Dermis microvascular lymphatic vessel endothelial cell (primary cell): Measurements from ENCODE around the gene KIAA0586. TPM values are rescaled to one million over a fixed set of nuclear protein-coding genes. Genes with fewer than 3 reads are reported as not detected.
A peak's percentile ranks its signal among the peaks of the same experiment; 100 is the strongest.
"Not testable (repeated sequence)": the region's sequence is repeated elsewhere in the genome, so short reads cannot be mapped to it uniquely, and the experiment has no call there.

Experiments used
- DNase-seq, 2 donors: peaks; one replicate each; pipeline versions ENCODE4 v3.0.0 to v3.0.0-alpha.2; 2010; ENCODE audit warnings: low read depth in 2 of 2
- total RNA-seq: library from RNA; depleted of rRNA; stranded (reverse); fragments of >200 nt; gene quantifications from 2 replicates; pipeline ENCODE4 v1.2.1, GENCODE V29; 2014

The KIAA0586 gene
- total RNA-seq, 1 donor from 2014 or later: 17.1 TPM

DNA sequence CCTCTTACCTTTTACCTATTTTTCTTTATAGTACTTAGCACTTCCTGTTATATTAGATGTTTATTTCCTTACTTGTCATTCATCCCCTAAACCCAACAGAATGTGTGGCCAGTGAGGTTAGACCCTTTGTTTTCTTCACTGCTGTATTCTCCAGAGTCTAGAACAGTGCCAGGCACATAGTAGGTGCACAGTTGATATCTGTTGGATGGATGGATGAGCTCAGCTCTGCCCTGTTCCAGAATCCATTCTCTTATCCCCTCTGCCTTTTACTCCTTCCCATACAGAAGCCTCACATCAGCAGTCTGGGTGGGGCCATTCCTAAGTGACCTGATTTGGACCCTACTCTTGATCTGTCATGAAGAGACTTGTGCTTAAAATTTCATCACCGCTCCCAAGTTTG, 115.7 kb downstream of the KIAA0586 start:
- no peak for DNase-seq

DNA sequence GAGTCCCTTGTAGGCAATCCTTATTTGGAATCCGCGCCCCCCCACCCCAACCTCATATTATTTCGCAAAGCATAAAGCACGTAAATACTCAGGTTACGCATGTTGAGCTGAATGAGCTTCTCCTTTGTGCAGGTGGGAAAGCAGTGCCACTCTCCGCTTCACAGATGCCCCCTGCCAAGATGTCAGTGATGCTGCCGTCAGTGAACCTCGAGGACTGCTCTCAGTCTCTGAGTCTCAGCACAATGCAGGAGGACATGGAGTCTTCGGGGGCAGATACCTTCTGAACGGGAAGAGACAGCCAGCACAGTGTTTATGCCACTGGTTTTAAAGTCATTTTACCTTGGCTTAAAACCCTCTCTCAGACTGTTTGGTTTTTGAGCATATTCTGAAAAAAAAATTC, 120.1 kb downstream of the KIAA0586 start:
- no peak for DNase-seq

DNA sequence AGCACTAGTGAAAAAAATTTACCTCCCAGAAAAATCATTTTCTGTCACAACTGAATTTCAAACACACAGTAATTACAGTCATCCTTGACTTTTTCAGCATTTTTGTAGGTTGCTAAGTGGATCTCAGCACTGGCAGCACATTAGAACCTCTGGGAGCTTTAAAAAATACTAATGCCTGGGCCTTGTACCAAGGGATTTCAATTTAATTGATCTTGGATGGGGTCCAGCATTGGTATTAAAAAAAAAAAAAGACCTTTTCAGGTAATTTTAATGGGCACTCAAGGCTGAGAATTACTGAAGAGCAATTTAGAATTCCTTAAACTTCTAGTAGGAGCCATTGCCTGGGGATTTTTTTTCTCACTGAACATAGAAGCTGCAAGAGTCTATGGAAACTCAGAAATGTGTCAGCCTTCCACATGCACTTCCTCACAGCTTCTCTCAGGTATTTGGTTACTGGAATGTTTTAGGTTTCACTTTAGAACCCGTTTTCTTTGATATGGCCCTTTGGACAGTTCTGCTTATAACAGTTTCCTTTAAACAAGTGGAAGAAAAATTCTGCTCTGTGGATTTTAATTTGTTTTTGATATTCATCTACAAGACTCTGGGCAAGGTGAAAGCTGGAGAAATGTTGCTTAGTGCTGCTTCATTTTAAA, 121.7 kb downstream of the KIAA0586 start:
- no peak for DNase-seq

DNA sequence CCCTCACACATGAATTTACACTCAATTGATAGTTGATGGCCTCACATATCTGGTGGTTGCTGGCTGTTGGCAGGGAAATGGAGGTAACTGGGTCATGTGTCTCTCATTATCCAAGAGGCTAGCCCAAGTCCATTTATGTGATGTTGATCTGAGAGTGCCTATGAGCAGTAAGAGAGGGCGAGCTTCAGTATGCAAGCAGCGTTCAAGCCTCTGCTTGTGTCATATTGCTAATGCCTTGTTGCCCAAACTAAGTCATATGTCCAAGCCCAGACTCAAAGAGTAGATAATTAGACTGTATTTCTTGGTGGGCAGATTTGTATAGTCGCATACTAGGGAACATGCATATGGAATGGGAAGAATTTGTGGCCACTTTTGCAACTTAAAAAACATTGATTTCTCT, 126.4 kb downstream of the KIAA0586 start:
- DNase-seq: no peak

DNA sequence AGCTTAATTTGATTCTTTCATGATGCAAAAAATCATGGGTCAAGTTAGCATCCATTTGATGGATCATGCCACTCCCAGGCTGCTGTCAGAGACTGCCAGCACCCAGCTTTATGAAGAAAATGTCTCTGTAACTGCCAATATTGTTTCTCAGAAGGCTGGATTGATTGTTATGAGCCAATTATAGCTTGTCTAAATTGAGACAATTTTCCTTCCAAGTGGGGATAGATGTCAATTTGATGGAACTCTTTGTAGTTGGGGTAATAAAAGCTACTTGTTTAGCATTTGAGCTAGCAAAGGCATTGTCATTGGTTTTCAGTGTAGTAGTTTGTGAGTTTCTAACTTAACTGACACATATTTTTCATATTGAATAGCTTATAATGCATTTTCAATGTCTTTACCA, 128.1 kb downstream of the KIAA0586 start:
- DNase-seq: no peak

DNA sequence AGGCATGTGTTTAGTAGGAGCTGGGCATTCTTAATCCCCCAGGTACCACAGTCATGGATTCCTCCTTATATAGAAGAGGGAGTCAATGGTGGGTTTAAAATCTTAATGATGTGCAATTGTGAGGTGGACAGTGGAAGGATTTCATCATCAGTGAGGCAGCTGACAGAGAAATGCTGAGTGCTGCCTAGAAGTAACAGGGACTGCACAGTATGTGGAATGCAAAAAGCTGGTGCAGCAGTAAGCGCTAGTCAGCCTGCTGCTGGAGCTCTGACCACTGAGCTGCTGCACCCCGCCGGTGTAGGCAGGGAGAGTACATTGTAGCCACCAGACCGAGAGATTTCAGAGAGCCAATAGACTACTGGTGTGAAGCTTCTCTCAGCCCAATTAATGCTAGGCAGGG, 129.7 kb downstream of the KIAA0586 start:
- no peak for DNase-seq

DNA sequence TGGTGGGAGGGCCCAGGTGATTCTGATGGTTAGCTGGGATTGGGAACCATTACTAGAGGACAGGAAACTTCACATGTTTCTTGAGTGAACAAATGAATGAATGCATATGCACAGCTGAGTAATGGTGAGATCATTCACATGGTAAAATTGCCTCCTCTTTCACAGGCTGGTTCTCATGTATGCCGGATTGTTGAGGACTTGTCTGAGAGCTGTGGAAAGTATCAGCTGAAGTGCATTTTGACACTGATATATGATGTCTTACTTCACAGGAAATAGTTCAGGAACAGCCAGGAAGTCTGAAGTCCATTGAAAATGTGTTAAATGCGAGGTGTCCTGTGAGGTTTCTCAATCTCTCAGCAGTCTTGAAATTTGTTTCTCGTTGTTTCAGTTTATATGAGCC, 132.7 kb downstream of the KIAA0586 start:
- peak in 1 of 2 donors; percentile 39 for DNase-seq

DNA sequence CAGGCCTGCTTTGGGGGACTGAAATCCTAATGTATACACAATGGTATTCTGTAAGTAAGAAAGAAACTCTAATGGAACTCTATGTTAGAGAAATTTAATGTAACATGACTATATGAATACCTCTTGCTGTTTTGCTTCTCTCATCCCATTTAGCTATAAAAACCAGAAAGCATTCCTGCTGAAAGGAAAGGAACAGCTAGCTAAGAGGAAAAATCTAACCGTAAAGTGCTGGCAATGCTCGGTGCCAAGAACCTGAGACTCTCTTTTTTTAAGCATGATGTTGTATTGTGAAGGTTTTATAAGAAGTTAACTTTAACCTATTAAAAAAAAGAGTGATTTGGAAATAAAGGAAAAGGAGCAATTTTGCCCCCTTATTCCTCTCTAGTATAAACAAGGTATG, 134.6 kb downstream of the KIAA0586 start:
- no peak for DNase-seq

DNA sequence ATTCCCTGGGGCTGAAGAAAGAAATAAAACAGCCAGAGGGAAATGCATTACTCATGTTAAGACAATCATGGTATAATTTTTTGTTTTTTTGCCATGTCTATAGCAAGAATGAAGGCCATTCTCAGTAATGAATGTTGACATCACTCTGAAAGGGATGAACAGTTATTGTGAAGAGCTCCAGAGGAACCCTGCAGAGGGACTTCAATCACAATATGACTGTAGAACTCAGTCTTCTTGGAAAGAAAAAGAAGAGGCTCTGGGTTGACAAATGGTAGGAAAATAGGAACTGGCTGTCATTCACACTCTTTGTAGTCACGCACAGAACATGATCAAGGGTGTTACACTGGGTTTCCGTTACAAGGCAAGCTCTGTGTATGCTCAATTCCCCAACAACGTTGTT, 136.5 kb downstream of the KIAA0586 start:
- DNase-seq: no peak

DNA sequence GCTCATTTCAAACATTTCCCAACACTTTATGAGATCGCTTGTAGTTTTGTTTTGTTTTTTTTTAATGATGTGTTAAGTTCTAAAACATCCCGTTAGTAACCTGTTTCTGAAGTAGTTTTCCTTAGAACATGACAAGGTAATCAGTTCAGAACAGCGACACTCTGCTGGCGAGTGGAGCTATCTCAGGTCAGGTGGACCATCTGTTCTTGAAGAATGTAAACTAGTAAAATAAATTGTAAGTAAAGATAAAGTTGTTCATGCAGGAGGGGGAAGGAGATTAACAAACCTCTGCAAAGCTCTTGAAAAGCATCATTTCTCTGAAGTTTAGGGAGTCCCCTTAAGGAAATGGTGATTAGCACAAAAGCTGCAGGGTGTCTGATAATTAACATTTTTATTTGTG, 138.3 kb downstream of the KIAA0586 start:
- DNase-seq: no peak

DNA sequence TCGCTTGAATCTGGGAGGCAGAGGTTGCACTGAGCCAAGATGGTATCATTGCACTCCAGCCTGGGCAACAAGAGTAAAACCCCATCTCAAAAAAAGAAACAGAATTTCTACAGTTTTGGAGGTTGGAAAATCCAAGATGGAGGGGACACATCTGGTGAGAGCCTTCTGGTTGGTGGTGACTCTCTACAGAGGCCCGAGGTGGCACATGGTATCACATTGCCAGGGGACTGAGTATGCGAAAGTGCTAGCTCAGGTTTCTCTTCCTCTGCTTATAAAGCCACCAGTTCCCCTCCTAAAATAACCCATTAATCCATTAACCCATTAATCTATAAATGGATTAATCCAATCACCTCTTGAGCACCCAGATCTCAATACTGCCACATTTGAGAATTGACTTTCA, 139.5 kb downstream of the KIAA0586 start:
- DNase-seq: no peak

DNA sequence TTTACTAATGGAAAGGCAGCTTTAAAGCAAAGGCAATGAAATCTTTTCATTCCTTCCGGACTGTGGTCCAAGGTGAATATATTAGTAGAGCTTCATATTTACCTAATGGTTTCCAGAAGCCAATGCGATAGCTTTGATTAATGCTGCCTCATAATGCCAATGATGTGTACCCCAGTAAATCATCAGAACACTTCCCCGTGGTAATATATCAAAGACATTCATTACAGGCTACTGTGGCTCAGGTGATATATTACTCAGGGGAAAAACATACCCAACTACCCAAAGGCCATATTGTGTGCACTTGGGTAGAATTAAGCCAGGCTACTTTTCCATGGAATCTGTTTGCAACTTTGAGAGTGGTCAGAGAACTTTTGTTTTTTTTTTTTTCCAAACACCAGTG, 140.8 kb downstream of the KIAA0586 start:
- no peak for DNase-seq

DNA sequence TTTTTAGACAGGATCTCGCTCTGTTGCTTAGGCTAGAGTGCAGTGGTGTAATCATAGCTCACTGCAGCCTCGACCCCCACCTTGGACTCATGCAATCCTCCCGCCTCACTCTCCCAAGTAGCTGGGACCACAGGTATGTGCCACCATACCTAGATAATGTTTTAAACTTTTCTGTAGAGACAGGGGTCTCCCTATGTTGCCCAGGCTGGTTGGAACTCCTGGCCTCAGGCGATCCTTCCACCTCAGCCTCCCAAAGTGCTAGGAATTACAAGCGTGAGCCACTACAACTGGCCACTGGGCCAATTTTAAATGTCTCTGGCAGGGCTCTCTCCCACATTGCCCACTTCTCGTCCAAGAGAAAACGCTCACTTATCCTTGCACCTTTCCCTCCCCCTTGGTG, 143.7 kb downstream of the KIAA0586 start:
- no peak for DNase-seq

DNA sequence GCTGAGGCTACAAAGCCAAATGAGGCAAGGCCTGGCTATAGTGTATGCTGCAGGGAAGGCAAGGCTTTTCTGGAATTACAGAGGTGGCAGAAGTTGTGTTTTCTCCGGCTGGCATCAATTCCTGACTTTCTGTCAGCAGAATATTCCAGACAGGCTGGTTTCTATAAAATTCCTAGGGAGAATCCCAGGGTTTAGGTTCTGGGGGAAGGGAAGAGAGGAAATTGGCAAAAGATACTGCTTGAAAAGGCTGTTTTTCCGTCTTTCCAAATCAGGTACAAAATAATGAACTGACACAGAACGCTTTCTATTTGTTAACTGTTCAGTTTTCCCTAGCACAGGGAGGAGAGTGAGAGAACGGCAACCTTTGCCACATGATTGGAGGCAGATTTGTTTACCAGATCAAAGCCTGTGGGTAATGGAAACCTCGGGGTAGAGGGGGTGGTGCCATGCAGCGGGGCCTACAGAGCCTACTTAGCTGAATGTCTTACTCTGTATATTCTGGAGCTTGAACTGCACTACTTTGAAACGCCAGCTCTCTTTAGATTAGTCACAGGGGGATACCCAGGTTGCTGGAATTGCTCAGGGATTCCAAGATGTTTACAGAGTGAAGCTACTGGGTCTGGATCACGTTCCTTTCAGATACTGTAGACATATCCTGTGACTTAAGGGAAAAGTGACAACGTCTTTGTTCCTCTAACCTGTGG, 144.4 kb downstream of the KIAA0586 start:
- DNase-seq: no peak

DNA sequence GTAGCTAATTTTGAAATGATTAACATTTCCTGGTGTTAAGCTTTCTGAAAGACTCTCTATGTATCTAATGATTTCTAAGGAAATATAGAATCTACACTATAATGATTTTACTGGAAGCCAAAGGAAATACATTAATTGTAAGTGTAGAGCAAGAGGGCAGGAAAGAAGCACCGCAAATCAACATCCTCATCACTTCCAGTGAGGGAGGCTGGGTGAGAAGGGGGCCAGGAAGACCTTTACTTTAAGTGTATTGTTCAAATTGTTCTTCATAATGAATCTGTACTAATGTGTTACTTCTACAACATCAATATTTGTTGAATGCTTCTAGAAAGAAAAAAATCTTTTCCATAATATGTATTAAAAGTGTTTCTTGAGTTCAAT, 144.9 kb downstream of the KIAA0586 start:
- DNase-seq: no peak

DNA sequence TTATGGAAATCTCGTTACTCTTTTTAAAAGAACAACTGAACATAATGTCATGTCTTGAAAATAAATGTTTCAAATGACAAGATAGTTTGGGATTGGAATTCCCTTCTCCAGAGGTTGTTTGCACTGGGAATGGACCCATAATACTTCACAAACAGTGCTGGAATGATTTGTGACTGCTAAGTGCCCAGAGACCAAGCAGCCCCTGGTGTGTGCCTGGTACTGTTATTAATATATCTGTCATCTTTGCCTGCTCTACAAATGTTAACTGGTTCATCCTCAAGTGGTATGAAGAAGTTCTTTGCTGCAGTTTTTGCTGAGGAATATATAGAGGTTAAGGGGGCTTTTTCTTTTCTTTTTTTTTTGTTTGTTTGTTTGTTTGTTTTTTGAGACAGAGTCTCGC, 145.3 kb downstream of the KIAA0586 start:
- DNase-seq: no peak

DNA sequence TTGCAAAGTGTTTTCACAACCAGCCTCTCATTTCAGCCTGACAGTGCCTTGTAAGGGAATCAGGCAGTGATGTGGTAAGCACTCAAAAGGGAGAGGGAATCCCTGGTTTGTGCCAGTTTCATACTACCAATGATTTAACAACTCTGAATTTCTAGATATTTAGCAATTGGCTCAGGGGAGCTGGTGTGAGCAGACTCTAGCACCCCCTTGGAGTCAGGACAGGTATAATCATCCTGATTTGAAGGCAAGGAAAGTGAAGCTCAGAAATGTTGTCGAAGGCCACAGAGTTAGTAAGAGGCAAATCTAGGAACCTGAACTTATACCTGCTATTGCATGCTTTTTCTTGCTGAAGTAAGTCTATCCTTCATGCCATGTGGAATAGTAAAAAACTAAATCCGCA, 147.1 kb downstream of the KIAA0586 start:
- no peak for DNase-seq

DNA sequence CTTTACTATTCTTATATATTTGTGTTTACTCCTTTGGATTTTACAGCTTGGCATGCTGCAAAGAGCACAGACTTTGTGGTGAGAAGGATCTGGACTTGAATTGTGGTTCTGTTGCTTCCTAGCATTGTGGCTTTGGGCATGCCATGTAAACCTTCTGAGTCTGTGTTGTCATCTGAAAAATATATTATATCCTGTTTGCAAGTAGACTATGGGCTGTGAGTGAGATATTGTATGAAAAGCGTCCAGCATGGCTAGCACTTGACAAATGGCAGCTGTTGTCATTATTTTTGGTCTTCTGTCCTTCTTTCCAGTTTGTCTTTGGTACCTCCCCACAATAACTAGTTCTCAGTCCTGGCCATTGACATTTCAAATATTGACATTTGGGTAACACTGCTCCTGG, 148.4 kb downstream of the KIAA0586 start:
- no peak for DNase-seq

DNA sequence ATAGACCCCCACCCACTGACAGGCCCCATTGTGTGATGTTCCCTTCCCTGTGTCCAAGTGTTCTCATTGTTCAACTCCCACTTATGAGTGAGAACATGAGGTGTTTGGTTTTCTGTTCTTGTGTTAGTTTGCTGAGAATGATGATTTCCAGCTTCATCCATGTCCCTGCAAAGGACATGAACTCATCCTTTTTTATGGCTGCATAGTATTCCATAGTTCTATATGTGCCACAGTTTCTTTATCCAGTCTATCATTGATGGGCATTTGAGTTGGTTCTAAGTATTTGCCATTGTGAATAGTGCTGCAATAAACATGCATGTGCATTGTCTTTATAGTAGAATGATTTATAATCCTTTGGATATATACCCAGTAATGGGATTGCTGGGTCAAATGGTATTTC, 152.5 kb downstream of the KIAA0586 start:
- DNase-seq: not testable (repeated sequence)

DNA sequence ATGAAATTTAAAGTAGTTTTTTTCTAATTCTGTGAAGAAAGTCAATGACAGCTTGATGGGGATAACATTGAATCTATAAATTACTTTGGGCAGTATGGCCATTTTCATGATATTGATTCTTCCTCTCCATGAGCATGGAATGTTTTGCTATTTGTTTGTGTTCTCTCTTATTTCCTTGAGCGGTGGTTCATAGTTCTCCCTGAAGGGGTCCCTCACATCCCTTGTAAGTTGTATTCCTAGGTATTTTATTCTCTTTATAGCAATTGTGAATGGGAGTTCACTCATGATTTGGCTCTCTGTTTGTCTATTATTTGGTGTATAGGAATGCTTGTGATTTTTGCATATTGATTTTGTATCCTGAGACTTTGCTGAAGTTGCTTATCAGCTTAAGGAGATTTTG, 153.9 kb downstream of the KIAA0586 start:
- DNase-seq: not testable (repeated sequence)

DNA sequence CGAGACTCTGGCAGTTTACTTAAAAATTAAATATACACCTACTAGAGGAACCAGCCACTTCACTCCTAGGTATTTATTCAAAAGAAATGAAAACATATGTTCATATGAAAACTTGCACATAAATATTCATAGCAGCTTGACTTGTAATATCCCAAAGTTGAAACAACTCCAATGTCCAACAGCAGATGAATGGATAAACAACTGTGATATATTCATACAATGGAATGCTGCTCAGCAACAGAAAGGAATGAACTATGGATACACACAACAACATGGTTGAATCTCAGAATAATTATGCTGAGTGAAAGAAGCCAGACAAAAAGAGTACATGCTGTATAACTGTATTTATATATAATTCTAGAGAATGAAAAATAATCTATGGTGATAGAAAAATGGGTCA, 156.9 kb downstream of the KIAA0586 start:
- DNase-seq: no peak

DNA sequence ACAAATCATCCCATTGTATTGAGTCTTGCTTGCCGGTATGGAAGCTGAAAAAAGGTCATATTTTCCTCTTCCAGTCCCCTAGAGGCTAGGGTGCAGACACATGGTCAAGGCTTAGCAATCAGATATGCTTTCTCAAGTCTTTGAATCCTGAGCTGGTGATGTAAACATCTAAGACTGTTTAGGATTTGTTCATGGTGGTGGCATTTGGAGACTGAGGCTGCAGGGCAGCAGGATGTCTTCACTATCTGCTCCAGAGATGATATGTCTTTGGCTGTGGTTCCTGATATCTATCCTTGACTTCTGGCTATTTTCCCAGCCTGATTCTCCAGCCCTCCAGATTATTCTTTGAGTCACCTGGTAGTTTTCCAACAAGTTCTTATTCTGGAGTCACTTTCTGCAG, 159.8 kb downstream of the KIAA0586 start:
- no peak for DNase-seq

DNA sequence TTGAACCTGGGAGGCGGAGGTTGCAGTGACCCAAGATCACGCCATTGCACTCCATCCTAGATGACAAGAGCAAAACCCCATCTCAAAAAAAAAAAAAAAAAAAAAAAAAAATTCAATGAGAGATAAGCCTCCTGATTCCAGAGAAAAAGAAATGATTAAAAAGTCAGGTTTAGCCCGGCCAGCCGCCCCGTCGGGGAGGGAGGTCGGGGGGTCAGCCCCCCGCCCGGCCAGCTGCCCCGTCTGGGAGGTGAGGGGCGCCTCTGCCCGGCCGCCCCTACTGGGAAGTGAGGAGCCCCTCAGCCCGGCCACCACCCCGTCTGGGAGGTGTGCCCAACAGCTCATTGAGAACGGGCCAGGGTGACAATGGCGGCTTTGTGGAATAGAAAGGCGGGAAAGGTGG, 160.8 kb downstream of the KIAA0586 start:
- not testable (repeated sequence) for DNase-seq

DNA sequence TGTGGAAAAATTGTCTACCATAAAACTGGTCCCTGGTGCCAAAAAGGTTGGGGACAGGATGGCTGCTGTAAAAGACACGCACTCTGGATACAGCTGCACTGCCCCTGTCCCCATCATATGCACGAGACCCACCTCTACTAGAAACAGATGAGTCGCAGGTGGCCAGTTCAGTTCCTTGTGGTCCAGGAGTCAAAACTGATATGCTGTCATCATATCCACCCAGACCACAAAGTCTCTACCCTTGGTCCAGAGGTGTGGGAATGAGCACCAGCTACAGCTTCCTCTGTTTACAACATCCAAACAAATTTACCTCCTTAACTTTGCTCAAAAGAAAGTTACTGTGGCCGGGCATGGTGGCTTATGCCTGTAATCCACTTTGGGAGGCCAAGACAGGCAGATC, 166.5 kb downstream of the KIAA0586 start:
- DNase-seq: no peak
